HG02981 (cell line): ENCODE data around the gene FAM25C.
"Not testable (repeated sequence)": the region's sequence is repeated elsewhere in the genome, so short reads cannot be mapped to it uniquely, and the experiment has no call there.

Experiments used
- ATAC-seq: cut with Tn5 transposase; IDR thresholded peaks from one replicate; pipeline ENCODE4 v1.9.1; 2021; ENCODE audit warnings: mild to moderate bottlenecking, moderate library complexity; ENCODE audit not compliant: unreplicated experiment

The FAM25C gene

GRCh38 chr10:47999691-48000090 lies at the start of gene FAM25C:
TSS of gene FAM25C (minus strand) at chr10:47999791. CDS start at chr10:47999765, 26 bp downstream.
- ATAC-seq, result not testable (repeated sequence)

GRCh38 chr10:48044557-48044956 lies 45.0 kb upstream of the FAM25C start:
- ATAC-seq, result not testable (repeated sequence)

GRCh38 chr10:48031390-48031789 lies 31.8 kb upstream of the FAM25C start:
- ATAC-seq, result not testable (repeated sequence)

- ATAC-seq, result not testable (repeated sequence)
These were observed 2.7 kb upstream of the FAM25C start for GRCh38 chr10:48002306-48002705.

- not testable (repeated sequence) for ATAC-seq
These were observed 5.5 kb downstream of the FAM25C start for GRCh38 chr10:47994045-47994444.

- not testable (repeated sequence) for ATAC-seq
These were observed 7.0 kb downstream of the FAM25C start for GRCh38 chr10:47992560-47992959.

GRCh38 chr10:47991706-47992105 lies 7.9 kb downstream of the FAM25C start:
- not testable (repeated sequence) for ATAC-seq

GRCh38 chr10:47990097-47990496 lies 9.5 kb downstream of the FAM25C start:
- not testable (repeated sequence) for ATAC-seq

GRCh38 chr10:47989542-47989950 lies 10.0 kb downstream of the FAM25C start:
- not testable (repeated sequence) for ATAC-seq

- ATAC-seq, result not testable (repeated sequence)
These were observed 10.7 kb downstream of the FAM25C start for GRCh38 chr10:47988718-47989541.

GRCh38 chr10:47987952-47988351 lies 11.6 kb downstream of the FAM25C start:
- ATAC-seq, result not testable (repeated sequence)

GRCh38 chr10:47986413-47987230 lies 13.0 kb downstream of the FAM25C start:
- ATAC-seq, result not testable (repeated sequence)

GRCh38 chr10:47975409-47975808 lies 24.2 kb downstream of the FAM25C start:
- not testable (repeated sequence) for ATAC-seq

GRCh38 chr10:47973131-47973530 lies 26.5 kb downstream of the FAM25C start:
- not testable (repeated sequence) for ATAC-seq

- not testable (repeated sequence) for ATAC-seq
These were observed 27.5 kb downstream of the FAM25C start for GRCh38 chr10:47972077-47972476.

GRCh38 chr10:47971598-47971997 lies 28.0 kb downstream of the FAM25C start:
- ATAC-seq, result not testable (repeated sequence)

- ATAC-seq, result not testable (repeated sequence)
These were observed 29.5 kb downstream of the FAM25C start for GRCh38 chr10:47970047-47970446.

- not testable (repeated sequence) for ATAC-seq
These were observed 30.6 kb downstream of the FAM25C start for GRCh38 chr10:47968988-47969387.

- not testable (repeated sequence) for ATAC-seq
These were observed 35.1 kb downstream of the FAM25C start for GRCh38 chr10:47964280-47965063.

GRCh38 chr10:47962785-47963184 lies 36.8 kb downstream of the FAM25C start:
- not testable (repeated sequence) for ATAC-seq

- ATAC-seq, result not testable (repeated sequence)
These were observed 38.9 kb downstream of the FAM25C start for GRCh38 chr10:47960699-47961098.
